T-helper 17 cell (primary cell): ENCODE results near the gene TMPRSS3. TPM values are rescaled to one million over a fixed set of nuclear protein-coding genes. Genes with fewer than 3 reads are reported as not detected.

Experiments used
- ATAC-seq: fragments of 150-1000 bp; cut with Tn5 transposase; 2 replicates; pipeline ENCODE4 v1.10.0; 2021; ENCODE audit warnings: mild to moderate bottlenecking, moderate library complexity
- DNase-seq, 3 donors: peaks; one replicate each; pipeline versions ENCODE4 v3.0.0 to v3.0.0-alpha.2; 2020 to 2021
- H3K9me3 ChIP-seq: one replicate; pipeline ENCODE4 v1.7.0; 2013; ENCODE audit warnings: low read length, mild to moderate bottlenecking; ENCODE audit not compliant: control insufficient read depth, poor library complexity, severe bottlenecking
- H3K27ac Mint-ChIP-seq: one replicate; pipeline ENCODE4 v1.8.0; 2022; ENCODE audit warnings: mild to moderate bottlenecking, moderate library complexity, mixed read lengths
- H3K27me3 Mint-ChIP-seq: one replicate; pipeline ENCODE4 v1.8.0; 2022; ENCODE audit warnings: mixed read lengths
- H3K36me3 Mint-ChIP-seq: one replicate; pipeline ENCODE4 v1.8.0; 2022; ENCODE audit warnings: low read depth, mixed read lengths
- H3K4me1 Mint-ChIP-seq: one replicate; pipeline ENCODE4 v1.8.0; 2022; ENCODE audit warnings: mild to moderate bottlenecking, mixed read lengths
- H3K4me3 Mint-ChIP-seq: one replicate; pipeline ENCODE4 v1.8.0; 2022; ENCODE audit warnings: mild to moderate bottlenecking, moderate library complexity, mixed read lengths
- total RNA-seq, 4 donors: library from RNA in 2 of 4; stranded (reverse) in 2 of 4; gene quantifications; one replicate each; pipeline ENCODE4 v1.2.3 and lab custom pipeline; 2022 to 2026

The TMPRSS3 gene
- 1 to 10 TPM; 2.8 to 4.5 TPM for total RNA-seq
- total RNA-seq (lab: John Stamatoyannopoulos, UW), result 2.1 to 5.0 reads per million in 2 donors

DNA sequence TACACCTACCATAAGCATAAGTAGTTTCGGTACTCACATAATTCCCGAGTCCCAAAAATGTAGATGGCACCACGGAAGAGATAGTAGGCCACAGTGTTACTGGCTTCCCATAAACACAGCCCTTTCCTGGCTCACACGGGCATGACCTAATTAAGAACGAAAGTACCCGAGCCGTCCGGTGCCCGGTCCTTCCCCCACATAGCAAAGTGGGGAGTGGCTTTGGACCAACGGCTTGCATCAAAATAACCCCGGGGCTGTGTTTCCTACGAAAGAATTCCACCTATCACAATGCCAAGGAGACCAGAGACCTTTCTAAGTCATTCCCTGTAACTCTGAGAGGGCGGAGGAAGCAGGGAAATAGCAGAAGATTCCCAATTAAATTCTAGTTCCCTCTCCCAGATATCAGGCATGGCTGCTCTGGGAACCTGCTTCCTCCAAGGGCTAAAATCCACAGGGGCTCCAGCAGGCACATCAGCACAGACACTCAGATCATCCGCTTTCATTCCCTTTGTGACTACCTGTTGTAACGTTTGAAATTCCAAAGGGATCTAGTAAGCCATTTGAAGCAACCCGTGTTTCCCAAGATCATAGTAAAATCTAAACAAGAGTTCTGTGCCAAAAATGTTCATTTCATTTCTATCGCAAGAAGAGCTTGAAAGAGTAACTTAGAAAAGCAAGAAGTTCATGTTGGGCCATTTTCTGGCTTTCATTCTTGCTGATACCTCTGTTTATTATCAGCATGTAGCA, at the start of gene TMPRSS3:
TMPRSS3 (minus strand) TSS at position 148 of the 747 bp plus-strand sequence. CDS start 635 bp downstream, outside the sequence.
- H3K4me3 Mint-ChIP-seq, result peak within 1 kb of the TSS; percentile 80
- no peaks in the 10 kb centered on the region for H3K36me3 Mint-ChIP-seq
- H3K27me3 Mint-ChIP-seq, result no peaks in the 10 kb centered on the region
- peak within 1 kb of the TSS; percentile 88 for H3K27ac Mint-ChIP-seq
- DNase-seq (no peak), ATAC-seq (no peak)
- H3K4me1 Mint-ChIP-seq, result peaks cover 34% of the 10 kb centered on the region
- H3K9me3 ChIP-seq, result no peaks in the 10 kb centered on the region

DNA sequence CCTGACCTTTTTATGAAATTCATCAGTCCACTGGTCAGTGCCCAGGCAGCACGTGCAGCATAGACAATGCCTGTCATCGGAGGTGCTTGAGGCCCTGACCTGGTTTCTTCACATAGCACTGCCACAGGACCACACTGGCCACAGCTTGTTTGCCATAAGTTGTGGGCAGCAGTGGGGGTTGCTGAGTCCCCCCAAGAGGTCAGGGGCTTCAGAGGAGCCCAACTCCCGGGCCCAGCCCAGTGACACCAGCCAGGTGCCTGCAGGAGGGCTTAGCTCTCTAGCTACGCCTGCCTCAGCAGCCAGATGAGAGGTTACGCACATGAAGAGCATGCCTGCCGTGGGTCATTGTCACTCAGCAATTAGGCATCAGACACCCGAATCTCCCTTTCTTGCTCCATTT, 49.5 kb upstream of the TMPRSS3 start:
- no peaks in the 10 kb centered on the region for H3K9me3 ChIP-seq
- Mint-ChIP-seq H3K4me1 (peaks cover 28% of the 10 kb centered on the region), H3K27me3 (no peaks in the 10 kb centered on the region), H3K36me3 (peaks cover 6% of the 10 kb centered on the region), H3K4me3 (no peak overlapping the region), H3K27ac (peak overlapping the region; percentile 66)
- DNase-seq (no peak), ATAC-seq (no peak)

DNA sequence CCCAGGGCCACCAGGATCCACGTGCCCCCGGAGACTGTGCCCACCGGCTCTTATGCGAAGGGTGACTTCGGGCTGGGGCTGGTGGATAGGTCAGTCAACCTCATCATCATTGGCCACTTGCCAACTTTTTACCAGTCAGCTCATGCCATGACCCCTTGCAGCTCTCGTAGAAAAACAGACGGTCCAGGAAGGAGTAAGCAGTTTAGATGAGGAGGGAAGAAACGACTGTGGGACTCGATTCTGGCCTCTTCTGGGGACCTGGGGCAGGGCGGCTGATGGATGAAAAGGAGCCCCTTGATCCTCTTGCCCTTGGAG, 48.9 kb upstream of the TMPRSS3 start:
- no peak overlapping the region for H3K4me3 Mint-ChIP-seq
- H3K4me1 Mint-ChIP-seq, result peaks cover 24% of the 10 kb centered on the region
- H3K27me3 Mint-ChIP-seq, result no peaks in the 10 kb centered on the region
- peak overlapping the region; percentile 66 for H3K27ac Mint-ChIP-seq
- no peaks in the 10 kb centered on the region for H3K9me3 ChIP-seq
- DNase-seq (no peak), ATAC-seq (no peak)
- peaks cover 7% of the 10 kb centered on the region for H3K36me3 Mint-ChIP-seq

DNA sequence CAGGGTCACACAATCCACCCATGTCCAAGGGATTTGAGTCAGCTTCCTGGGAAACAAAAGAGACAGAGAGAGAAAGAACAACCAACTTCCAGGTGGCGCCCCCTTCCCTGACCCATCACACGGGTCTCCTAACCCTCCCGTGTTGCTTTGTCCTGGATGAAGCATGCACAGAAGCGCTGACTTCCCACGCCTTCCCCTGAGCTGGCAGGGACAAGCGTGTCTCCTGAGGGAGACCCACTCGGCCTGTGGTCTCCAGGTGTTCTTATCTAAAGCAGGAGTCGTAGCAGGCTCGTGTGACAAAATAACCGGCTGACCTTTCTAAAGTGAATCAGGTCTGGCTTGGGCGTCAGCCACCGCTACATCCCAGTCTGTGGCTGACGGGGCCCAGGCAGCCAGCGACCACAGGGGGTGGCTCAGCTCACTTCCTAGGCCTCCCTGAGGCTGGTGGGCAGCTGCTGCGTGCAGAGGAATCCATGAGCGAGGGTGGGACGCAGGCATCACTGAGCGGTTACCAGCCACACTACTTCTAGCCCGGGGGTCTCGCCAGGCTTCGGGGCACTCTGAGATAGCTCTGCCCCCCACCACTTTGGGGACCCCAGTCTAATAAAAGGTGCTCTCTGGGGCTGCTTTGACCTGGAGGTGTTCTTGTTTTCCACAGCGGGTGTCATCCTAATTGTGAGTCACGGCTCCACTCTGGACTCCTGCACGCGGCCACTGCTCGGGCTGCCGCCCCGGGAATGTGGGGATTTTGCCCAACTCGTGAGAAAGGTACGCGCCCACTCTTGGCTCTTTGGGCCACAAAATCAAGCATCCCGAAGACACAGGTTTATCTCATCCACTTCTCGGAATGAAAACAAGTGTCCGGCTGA, 48.3 kb upstream of the TMPRSS3 start:
- ATAC-seq (no peak), DNase-seq (no peak)
- Mint-ChIP-seq H3K36me3 (peaks cover 9% of the 10 kb centered on the region), H3K27me3 (no peaks in the 10 kb centered on the region), H3K27ac (peak overlapping the region; percentile 83), H3K4me3 (no peak overlapping the region), H3K4me1 (peaks cover 28% of the 10 kb centered on the region)
- H3K9me3 ChIP-seq, result no peaks in the 10 kb centered on the region

DNA sequence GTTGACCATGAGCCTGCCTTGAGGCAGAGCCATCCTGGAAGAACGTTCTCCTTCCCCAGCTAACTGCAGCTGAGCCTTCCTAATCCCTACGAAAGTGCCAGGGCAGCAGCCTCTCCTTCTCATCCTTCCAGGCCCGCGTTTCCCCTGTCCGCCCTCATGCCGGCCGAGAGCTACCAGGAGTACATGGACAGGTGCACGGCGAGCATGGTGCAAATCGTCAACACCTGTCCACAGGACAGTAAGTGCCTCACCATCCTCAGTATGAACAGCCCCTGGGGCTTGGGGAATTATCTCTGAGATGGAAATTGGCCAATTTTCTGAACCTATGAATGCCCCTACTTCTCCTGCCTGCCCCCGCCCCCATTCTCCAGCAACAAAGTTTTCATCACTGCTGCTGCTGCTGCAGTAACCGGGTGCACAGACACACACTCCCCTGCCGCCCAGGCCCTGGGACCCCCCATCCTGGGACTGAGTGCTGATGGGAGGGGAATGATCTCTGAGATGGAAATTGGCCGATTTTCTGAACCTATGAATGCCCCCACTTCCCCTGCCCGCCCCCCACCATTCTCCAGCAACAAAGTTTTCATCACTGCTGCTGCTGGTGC, 47.4 kb upstream of the TMPRSS3 start:
- DNase-seq (no peak), ATAC-seq (no peak)
- no peaks in the 10 kb centered on the region for H3K27me3 Mint-ChIP-seq
- peaks cover 31% of the 10 kb centered on the region for H3K4me1 Mint-ChIP-seq
- no peaks in the 10 kb centered on the region for H3K9me3 ChIP-seq
- no peak overlapping the region for H3K4me3 Mint-ChIP-seq
- peaks cover 13% of the 10 kb centered on the region for H3K36me3 Mint-ChIP-seq
- H3K27ac Mint-ChIP-seq, result peak overlapping the region; percentile 83

DNA sequence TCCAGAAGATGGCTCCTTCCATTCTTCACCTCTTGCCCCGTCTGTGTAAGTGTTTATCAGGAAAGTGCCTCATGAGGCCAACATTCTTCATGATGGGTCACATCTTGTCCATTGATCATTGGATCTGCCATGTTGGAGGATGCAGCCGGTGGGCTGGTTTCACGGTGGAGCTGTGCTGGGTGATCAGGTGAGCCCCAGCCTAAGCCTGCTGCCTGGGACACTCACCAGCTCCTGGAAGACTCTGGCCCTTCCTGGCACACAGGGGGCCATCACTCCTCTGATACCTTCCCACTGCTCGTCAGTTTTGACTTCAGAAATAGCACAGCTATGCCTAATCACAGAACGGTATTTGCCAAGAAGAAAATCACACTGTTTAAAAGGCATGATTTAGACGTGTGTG, 46.1 kb upstream of the TMPRSS3 start:
- H3K36me3 Mint-ChIP-seq, result peaks cover 16% of the 10 kb centered on the region
- H3K27me3 Mint-ChIP-seq, result no peaks in the 10 kb centered on the region
- no peaks in the 10 kb centered on the region for H3K9me3 ChIP-seq
- no peak for DNase-seq
- no peak for ATAC-seq
- H3K4me1 Mint-ChIP-seq, result peaks cover 28% of the 10 kb centered on the region
- peak overlapping the region; percentile 62 for H3K27ac Mint-ChIP-seq
- no peak overlapping the region for H3K4me3 Mint-ChIP-seq

DNA sequence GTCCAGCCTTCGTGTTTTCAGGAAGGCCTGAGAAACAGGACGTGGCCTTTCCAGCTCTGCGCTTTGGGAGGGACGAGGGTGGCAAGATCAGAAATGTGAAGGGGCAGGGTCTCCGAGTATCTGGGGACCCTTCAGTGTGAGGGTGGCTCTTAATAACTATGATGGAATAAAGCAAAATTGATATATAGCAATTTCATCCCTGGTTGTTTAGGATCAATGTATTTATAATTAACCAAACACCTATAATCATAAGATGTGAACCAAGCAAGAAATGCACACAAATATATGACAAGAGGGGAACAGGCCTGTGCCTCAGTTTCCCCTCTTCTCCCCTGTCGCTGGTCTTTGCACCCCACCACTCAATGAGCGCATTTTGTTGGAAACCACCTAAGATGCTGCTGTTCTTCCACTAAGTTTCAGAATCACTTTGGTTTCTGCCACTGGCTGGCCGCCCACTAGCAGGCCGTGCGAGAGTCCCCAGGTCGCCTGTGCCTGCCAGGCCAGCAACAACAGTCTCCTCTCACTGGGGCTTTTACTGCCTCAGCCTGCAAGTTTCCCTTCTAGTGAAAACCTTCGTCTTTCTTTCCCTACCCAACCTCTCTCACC, 44.4 kb upstream of the TMPRSS3 start:
- ATAC-seq (no peak), DNase-seq (no peak)
- no peaks in the 10 kb centered on the region for H3K9me3 ChIP-seq
- no peaks in the 10 kb centered on the region for H3K27me3 Mint-ChIP-seq
- H3K4me3 Mint-ChIP-seq, result no peak overlapping the region
- H3K36me3 Mint-ChIP-seq, result peaks cover 17% of the 10 kb centered on the region
- H3K27ac Mint-ChIP-seq, result peak overlapping the region; percentile 88
- H3K4me1 Mint-ChIP-seq, result peaks cover 26% of the 10 kb centered on the region

DNA sequence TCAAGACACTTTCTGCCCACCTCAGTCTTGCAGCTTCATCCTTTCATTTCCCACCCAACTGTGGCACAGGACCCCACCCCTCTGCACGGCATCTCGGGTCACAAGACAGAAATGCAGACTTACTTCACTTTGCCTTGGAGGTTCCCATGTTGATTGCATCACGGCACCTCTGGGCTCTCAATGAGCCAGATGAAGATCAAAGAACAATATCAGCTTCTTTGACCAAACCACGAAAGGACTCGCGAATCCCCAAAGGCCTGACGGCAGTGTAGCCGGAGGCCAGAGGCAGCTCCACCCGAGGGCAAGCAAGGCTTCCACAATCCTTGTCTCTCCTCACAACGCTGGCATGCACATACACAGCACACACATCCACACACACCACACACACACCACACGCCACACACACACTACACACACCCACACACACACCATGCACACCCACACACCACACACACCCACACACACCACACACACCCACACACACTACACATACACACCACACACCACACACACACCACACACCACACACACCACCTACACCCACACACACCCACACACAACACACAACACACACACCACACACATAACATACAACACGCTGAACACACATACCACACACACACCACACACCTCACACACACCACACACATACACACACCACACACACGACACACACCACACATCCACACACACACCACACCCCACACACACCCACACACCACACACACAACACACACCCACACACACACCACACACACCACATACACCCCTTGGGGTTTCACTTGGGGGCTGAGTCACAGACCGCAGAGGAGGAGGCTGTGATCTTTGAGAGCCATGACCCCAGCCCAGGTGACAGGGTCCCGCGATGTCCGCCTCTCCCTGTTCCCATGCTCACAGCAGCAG, 43.7 kb upstream of the TMPRSS3 start:
- ATAC-seq, result no peak
- Mint-ChIP-seq H3K4me3 (no peak overlapping the region), H3K36me3 (peaks cover 20% of the 10 kb centered on the region), H3K27me3 (no peaks in the 10 kb centered on the region), H3K4me1 (peaks cover 31% of the 10 kb centered on the region), H3K27ac (peak overlapping the region; percentile 88)
- DNase-seq, result no peak
- no peaks in the 10 kb centered on the region for H3K9me3 ChIP-seq

DNA sequence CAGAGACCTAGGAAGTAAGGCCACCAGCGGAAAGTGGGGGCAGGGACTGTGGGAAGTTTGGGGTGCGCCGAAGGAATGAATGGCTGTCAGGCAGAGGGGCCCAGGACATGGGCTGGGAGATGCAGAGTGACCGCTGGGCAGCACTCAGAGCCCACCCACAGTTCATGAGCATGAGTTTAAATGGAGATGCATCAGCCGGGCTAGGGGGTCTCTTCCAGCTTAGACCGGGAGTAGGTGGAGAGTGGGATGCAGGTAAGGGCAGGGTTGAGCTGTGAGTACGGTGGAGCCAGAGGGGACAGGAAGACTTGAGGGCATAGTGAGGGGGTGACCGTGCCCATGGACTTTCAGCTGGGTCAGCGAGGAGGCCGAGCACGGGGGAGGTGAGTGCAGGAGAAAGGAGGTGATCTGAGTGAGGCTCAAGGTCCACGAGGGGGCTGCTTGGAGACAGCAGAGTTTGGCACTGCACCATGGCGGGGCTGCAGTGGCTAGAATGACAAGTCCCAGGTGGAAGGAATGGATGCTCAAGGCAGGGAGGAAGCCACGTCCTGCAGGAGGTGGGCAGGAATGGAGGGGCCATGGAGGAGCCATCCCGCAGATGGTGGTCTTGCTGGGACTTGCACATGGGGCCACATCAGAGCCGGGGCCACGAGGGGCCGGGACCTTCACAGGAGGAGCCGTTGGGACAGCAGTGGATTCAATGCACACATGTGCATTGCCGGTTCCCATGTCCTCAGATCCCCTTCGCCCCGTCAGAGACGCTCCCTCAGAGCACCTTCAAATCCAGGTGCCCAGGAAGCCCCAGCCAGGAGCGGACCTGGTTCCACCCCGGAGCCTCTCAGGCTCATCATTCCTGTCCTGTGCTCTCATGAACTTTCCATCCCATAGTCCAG, 42.7 kb upstream of the TMPRSS3 start:
- Mint-ChIP-seq H3K36me3 (peaks cover 20% of the 10 kb centered on the region), H3K27ac (peak overlapping the region; percentile 88), H3K4me3 (no peak overlapping the region), H3K27me3 (no peaks in the 10 kb centered on the region), H3K4me1 (peaks cover 33% of the 10 kb centered on the region)
- no peaks in the 10 kb centered on the region for H3K9me3 ChIP-seq
- ATAC-seq (no peak), DNase-seq (no peak)

DNA sequence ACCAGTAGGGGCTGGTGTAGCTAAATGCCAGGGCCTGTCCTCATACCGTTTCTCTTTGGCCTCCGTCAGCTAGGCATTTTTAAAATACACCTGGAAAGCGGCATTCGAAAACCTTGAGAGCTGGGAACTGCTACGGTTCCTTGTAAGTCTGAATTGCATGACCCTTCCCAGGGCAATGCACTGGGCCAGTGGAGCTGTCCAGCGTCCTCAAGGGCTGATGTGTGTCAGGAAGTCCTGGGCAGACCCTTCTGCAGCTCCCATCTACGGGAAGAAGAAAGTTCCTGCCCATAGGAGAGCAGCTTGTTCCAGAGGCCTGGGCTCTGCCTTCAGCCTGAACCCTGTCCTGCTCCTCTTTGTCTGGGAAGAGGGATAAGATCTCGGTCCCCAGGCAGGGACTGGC, 41.9 kb upstream of the TMPRSS3 start:
- H3K36me3 Mint-ChIP-seq, result peaks cover 20% of the 10 kb centered on the region
- no peak overlapping the region for H3K4me3 Mint-ChIP-seq
- ATAC-seq (no peak), DNase-seq (no peak)
- H3K27me3 Mint-ChIP-seq, result no peaks in the 10 kb centered on the region
- H3K27ac Mint-ChIP-seq, result peak overlapping the region; percentile 88
- peaks cover 33% of the 10 kb centered on the region for H3K4me1 Mint-ChIP-seq
- no peaks in the 10 kb centered on the region for H3K9me3 ChIP-seq

DNA sequence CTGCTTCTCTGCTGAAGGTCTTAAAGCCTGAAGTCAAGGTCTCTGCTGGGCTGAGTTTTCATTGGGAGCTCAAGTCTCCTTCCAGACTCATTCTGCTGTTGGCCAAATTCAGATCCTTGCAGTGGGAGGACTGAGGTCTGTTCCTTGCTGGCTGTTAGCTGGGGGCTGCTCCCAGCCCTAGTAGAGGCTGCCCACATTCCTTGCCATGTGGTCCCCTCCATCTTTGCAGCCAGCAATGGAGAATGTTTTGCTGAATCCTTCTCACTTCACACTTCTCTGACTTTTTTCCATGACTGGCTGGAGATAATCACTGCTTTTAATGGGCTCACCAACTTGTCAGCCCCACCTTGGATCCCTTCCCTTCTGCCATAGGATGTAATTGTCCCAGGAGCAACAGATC, 41.1 kb upstream of the TMPRSS3 start:
- ATAC-seq (no peak), DNase-seq (no peak)
- Mint-ChIP-seq H3K36me3 (peaks cover 23% of the 10 kb centered on the region), H3K4me1 (peaks cover 30% of the 10 kb centered on the region), H3K27ac (no peak overlapping the region), H3K4me3 (no peak overlapping the region), H3K27me3 (no peaks in the 10 kb centered on the region)
- H3K9me3 ChIP-seq, result no peaks in the 10 kb centered on the region

DNA sequence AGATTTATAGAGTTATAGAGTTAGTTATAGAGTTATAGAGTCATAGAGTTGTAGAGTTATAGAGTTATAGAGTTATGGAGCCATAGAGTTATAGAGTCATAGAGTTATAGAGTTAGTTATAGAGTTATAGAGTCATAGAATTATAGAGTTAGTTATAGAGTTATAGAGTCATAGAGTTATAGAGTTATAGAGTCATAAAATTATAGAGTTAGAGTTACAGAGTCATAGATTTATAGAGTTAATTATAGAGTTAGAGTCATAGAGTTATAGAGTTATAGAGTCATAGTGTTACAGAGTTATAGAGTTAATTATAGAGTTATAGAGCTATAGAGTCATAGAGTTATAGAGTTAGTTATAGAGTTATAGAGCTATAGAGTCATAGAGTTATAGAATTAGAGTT, 40.0 kb upstream of the TMPRSS3 start:
- ATAC-seq (no peak), DNase-seq (no peak)
- H3K9me3 ChIP-seq, result no peaks in the 10 kb centered on the region
- Mint-ChIP-seq H3K4me3 (no peak overlapping the region), H3K4me1 (peaks cover 27% of the 10 kb centered on the region), H3K27me3 (no peaks in the 10 kb centered on the region), H3K36me3 (peaks cover 23% of the 10 kb centered on the region), H3K27ac (no peak overlapping the region)
